GM18517 (cell line): ENCODE data around the gene CELSR1.

Experiments
- ATAC-seq: cut with Tn5 transposase; IDR thresholded peaks from one replicate; pipeline ENCODE4 v1.9.1; 2021; ENCODE audit warnings: mild to moderate bottlenecking, moderate library complexity; ENCODE audit not compliant: unreplicated experiment

The CELSR1 gene

GRCh38 chr22:46428171-46428570 is 109.2 kb downstream of the CELSR1 start:
- ATAC-seq, result no peak

DNA sequence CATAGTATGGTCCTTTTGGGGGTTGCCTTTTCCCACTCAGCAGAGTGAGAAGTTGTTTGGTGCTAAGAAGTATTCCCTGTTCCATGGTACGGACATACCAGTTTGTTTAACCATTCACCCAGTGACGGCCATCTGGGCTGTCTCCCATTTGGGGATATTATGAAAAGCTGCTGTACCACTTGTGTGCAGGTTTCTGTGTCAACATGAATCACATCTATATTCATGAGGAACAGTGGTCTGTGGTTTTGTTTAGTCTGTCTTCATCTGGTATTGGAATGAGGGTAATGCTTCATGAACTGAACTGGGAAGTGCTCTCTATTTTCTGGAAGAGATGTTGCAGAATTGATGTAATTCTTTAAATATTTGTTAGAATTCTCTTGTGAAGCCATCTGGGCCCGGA is 112.4 kb downstream of the CELSR1 start:
- ATAC-seq, result no peak

GRCh38 chr22:46424496-46424895 is 112.9 kb downstream of the CELSR1 start:
- no peak for ATAC-seq

GRCh38 chr22:46422896-46423295 is 114.5 kb downstream of the CELSR1 start:
- ATAC-seq, result no peak

DNA sequence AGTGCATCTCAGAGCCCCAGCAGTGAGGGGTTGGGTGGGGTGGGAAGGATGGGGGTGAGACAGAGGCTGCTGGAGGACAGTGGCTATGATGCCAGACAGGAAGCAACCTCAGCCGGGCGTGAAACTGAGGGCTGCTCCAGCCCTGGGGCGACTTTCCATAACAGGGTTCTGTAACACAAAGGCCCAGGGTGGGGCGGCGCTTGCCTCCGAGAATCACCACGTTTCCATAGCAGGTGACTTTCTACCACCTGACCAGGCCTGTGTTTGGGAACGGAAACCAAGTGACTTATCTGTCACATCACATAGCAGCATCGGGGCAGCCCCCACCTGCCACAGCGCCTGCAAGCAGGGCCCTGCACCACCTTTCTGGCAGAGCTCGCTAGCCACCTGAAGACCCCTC is 116.2 kb downstream of the CELSR1 start:
- no peak for ATAC-seq

GRCh38 chr22:46419754-46420571 is 117.5 kb downstream of the CELSR1 start:
- ATAC-seq, result no peak

DNA sequence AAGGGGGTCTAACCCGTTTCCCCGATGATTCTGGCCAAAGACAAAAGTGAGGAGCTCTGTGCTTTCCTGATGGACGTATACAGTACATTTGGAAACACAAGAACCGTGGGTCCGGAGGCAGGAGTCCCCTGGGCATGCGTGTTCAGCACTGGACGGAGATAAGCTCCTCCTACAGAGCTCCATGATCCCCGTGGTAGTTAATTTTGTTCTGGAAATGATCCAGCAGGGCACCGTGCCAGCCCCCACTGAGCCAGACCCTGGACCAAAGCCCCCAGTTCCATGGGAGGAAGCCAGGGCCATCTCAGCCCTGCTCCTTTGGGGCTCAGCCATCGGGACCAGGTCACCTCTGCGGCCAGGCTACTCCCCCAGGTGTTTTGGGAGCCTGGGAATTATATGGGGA is 118.6 kb downstream of the CELSR1 start:
- no peak for ATAC-seq

- ATAC-seq, result no peak
Measured at GRCh38 chr22:46417769-46418168, 119.7 kb downstream of the CELSR1 start.

- no peak for ATAC-seq
Measured at GRCh38 chr22:46416891-46417580, 120.4 kb downstream of the CELSR1 start.

DNA sequence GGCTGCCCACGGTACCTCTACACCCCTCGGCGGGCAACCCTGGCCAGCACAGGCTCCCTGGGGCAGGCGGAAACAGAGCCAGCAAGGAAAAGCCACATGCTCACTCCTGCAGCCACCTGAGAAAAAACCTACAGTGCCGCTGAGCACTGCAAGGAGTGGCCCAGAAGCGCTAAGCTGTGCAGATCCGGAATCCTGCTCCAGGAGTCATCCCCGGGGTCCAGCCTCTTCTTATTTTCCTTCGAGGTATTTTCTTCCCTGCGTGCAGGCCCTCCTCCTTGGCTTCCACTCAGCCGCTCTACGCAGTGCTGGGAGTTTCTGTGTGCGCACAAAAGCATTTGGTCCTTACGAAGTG is 120.9 kb downstream of the CELSR1 start:
- ATAC-seq, result no peak

GRCh38 chr22:46415776-46416519 is 121.5 kb downstream of the CELSR1 start:
- ATAC-seq, result no peak

DNA sequence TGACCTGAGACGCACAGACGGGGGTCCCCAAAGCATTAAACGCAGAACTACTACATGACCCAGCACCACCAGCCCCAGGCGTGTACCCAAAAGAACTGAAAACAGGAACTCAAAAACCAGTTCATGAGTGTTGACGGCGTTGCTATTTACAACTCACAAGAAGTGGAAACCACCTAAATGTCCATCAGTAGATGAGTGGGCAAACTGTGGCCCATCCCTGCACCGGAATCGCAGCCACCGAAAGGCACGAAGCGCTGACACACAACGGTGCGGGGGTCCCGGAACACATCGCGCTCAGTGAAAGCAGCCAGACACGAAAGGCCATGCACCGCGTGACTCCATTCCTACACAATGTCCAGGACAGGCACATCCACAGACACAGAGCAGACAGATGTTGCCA is 122.7 kb downstream of the CELSR1 start:
- ATAC-seq, result no peak

- ATAC-seq, result no peak
Measured at GRCh38 chr22:46413725-46414379, 123.6 kb downstream of the CELSR1 start.

DNA sequence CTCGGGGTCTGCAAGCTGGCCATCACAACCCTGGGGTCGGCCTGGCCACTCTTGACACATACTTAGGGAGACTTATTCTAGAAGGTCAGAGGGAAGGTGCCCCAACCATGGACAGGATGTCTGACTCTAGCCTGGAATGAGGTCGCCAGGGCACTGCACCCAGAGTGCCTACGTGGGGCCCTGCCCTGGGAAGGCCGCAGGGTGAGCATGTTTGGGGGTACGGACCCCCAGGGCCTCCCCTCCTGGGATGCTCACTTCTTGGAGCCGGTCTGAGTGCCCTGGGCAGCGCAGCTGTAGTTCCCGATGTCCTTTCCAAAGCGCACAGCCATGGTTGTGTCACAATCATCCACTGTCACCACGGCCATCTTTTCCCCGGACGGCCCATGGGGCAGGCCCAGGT is 126.1 kb downstream of the CELSR1 start:
- ATAC-seq, result no peak

GRCh38 chr22:46410291-46410808 is 127.1 kb downstream of the CELSR1 start:
- ATAC-seq, result no peak

DNA sequence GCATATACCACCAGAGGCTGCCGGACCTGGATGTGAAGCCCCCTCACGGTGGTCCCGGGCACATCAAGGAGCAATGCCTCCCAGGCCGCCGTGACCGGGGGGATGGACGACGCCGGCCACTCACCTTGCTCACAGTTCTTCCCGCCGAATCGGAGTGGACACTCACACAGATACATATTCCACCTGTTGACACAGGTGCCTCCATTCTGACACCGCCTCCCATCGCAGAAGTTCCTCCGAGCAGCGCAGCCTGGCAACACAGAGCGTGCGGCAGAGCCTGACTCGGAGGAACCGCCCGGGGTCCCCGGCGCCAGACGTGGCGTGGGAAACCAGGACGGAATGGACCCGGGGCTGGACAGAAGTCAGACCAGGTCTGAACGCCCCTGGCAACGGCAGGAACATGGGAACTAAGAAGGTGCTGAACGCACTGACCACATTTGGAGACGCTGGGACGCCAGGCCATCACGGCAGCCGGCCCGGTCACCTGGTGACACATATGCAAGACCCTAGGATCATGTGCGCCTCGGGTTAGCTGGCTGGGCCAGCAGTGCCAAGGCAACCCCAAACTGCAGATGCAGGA is 127.7 kb downstream of the CELSR1 start:
- ATAC-seq, result no peak

DNA sequence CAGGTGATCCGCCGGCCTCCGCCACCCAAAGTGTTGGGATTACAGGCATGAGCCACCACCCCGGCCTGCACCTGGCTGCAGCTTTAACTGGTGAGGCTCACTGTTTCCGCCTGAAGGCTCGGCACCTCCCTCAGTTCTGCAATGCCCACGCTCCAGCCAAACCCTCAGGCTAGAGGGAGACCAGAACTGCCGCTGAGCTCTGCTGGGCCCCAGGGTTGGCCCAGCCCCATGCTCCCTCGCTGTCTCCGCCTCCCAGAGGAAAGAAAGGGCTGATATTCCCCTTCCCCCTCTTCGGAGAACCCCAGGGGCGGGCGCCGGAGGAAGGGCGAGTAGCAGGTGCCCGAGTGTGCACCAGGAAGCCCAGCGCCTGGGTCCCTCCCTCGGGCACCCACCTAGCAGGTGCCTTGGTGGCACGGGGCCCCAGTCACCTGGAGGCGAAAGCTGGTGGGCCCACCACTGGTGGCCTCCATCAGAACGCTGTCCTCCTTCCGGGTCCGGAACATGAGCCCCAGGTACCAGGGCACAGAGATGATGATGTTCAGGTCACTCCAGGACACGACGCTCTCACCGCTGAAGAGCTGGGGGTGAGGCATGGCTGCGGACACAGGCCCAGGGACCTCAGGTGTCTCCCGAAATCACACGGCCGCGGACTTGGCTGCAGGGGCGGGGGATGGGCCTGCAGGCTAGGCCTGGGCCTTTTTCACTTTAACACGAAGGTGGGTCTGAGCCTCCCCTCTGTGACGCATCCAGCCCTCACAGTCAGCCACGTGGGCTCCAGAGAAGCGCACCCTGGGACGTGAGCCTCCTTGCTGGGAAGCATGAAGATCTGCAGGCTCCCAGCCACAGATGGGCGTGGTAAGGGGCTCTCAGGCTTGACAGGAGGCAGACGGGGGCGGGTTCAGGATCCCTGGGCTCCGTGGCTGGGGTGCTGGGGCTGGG is 128.6 kb downstream of the CELSR1 start:
- no peak for ATAC-seq

DNA sequence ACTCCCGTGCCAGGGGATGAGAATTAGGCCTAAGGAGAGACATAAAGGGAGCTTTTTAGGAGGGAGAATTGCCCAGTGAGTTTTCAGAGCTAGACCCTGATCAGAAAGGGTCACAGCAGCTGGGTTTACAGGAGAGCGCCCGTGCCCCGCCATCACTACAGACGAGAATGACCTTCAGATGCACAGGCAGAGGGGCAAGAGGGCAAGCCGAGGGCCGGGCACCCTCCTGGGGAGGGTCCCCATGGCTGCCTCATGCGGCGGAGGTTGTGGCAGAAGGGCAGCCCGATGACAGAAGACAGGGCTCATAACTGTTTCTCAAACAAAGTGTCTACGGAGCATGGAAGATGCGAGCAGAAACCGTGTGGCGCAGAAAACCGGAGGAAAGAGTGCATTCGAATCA is 129.7 kb downstream of the CELSR1 start:
- no peak for ATAC-seq

DNA sequence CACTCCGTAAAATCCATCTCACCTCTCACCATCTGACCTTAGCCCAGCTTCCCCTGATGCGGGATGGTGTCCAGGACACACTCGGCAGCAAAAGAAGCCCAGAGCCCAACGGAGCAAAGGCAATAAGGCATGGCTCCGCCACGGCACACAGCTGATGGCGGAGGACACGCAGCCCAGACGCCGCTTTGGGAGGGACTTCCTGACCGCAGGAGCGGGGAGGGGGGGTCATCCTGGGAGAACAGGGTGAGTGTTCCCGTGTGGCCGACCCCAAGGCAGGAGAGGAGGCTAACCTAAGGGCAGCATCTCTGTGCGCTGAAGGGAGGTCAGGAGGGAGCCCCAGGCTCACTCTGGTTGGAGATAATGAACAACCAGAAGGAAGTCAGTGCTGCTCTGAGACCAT is 130.6 kb downstream of the CELSR1 start:
- no peak for ATAC-seq

DNA sequence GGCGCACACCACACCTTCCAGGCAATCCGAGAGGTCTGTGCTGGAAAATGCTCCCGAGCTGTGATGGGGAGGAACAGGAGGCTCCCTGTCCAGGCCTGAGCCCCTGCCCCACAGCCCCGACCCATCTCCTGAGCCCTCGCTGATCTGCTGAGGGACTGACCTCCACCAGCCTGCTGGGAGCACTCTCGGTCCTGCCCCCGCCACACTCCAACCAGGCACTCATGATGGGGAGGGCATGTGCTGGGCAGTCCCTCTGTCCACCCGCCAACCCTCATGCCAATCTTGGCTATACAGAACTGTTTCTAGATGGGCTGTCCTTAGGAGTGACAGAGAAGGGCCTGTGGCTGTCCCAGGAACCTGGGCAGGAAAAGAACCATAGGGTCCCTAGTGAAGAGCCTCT is 131.1 kb downstream of the CELSR1 start:
- no peak for ATAC-seq
